ENCODE measurements around the gene PDGFD.

PDGFD gene

DNA sequence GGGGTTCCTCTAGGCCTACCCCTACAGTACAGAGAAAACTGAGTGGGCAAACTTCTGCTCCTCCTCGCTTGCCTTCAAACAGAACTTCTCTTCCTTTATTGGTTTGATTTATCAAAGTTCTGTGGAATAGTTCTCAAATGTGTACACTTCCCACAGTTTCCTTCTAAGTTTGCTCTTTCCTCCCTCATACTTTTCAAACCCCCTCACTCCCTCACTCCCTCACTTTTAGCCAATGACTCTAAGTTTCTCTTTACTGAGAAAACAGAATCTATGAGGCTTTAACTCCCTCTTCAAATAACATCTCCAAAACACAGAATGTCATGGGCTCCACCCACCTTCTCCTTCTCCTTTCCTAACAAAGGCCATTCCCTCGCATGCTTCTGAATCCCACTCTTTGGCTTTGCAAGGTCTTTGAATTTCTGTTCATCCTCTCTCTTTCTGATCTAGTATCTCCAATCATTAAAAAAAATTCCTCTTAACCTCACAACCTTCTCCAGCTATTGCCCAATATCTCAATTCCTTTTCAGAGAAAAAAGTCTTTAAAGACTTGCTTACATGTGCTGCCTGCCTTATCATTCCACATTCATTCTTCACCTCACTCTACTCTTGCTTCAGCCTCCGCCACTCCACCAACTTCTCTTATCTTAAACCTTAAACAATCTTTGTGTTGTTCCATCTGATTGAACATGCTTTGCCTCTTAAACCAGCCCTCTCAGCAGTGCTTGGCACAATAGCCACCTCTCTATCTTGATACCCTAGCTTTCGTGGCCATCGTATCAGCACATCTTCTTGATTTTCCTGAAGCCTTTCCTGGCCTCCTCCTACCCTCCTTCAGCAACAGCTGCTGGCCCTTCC, 70.3 kb downstream of the PDGFD start:
- no peak for DNase-seq (ENCODE audit: low spot score)

- DNase-seq (ENCODE audit: low spot score), result no peak
Observed at GRCh38 chr11:104092744-104093143, 71.2 kb downstream of the PDGFD start.

DNA sequence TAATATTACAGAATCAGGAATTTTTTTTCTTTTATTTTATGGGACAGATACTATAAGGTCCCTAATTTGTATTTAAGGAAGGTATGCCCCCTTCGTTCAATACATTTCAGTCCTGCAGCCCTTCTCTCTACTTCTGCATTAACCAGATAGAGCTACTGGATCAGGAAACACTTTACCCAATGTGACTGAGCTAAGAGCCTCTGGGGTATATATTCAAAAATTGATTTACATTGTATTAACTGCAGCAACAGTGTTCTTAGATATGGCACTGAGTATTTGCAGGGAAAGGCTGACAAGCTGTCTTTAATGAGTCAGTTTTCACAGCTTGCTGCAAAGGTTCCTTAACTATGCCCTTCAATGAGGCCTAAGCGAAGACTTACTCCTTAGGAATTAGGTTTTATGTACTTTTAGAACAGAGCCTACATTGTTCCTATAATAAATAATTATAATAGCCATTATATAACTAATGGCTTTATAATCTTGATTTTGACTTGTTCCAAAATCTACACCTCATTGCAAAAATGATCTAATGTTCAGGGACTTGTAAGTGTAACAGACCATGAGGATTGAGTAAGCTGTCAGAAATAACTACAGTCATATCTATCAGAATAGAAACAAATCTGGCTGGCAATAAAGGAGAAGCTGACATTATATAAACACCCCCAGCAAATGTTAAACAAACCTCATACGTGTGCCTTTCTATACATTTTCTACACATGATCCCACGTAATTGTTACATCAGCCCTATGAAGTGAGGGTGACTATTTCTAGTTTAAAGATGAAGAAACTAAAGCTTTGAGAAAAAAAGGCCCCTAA, 72.5 kb downstream of the PDGFD start:
- no peak for DNase-seq (ENCODE audit: low spot score)

- DNase-seq (ENCODE audit: low spot score), result no peak
Observed at GRCh38 chr11:104090767-104091166, 73.2 kb downstream of the PDGFD start.

DNA sequence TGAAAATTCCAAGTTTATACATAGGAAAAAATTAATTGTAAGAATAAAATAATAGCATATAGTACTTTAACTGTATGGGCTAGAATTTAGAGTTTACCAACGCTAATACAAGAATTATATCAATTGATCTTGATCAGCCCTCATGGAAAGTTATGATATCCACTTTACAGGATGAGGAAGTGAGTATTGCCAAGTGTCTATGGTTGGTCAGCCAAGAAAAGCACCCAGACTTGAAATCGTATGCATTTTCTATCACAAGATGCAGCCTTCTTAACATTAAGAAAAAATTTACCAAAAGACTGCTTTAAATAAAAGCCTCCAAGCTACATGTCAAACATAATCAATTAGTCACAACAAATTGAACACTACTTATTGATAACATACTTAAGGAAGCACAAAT, 74.5 kb downstream of the PDGFD start:
- no peak for DNase-seq (ENCODE audit: low spot score)

- no peak for DNase-seq (ENCODE audit: low spot score)
Observed at GRCh38 chr11:104086621-104087020, 77.3 kb downstream of the PDGFD start.

DNA sequence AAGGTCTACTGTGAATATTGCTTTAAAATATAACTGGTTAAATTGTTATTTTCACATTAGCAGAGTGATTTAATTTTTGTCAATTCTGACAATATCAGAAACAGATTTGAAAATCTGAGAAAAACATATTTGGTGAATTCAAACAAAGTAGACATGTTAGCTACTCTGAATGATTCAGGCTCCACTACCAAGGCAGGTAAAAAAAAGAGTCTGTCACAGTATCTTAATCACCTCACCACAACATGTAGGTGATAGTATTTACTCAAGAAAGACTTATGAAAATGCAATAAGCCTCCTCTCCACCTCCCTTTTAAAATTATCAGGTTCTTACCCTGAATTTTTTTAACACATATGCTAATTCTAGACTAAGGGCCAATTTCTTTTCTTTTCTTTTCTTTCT, 85.0 kb downstream of the PDGFD start:
- no peak for DNase-seq (ENCODE audit: low spot score)

GRCh38 chr11:104078245-104078644, 85.7 kb downstream of the PDGFD start:
- no peak for DNase-seq (ENCODE audit: low spot score)

DNA sequence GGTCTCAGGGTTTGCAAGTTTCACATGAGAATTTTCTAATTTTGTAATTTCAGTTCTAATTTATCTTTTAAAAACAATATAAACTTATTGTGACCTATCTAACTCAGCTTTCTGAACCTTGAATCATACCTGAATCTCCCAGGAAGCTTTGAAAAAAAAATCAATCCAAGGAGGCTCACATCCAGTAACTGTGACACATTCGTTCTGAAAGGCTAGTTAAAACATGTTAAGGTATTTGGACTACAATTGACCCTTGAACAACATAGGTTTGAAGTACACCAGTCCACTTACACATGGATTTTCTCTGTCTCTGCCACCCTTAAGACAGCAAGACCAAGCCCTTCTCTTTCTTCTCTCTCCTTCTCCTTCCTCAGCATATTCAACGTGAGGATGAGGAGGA, 87.5 kb downstream of the PDGFD start:
- DNase-seq (ENCODE audit: low spot score), result no peak

- DNase-seq (ENCODE audit: low spot score), result no peak
Observed at GRCh38 chr11:104075706-104076105, 88.2 kb downstream of the PDGFD start.

GRCh38 chr11:104075091-104075490, 88.9 kb downstream of the PDGFD start:
- no peak for DNase-seq (ENCODE audit: low spot score)

- peak; percentile 7 for DNase-seq (ENCODE audit: low spot score)
Observed at GRCh38 chr11:104073950-104074705, 89.8 kb downstream of the PDGFD start.

GRCh38 chr11:104067534-104067933, 96.4 kb downstream of the PDGFD start:
- DNase-seq (ENCODE audit: low spot score), result no peak

- DNase-seq (ENCODE audit: low spot score), result no peak
Observed at GRCh38 chr11:104064034-104064630, 99.8 kb downstream of the PDGFD start.

GRCh38 chr11:104061853-104062521, 102.0 kb downstream of the PDGFD start:
- DNase-seq (ENCODE audit: low spot score), result no peak

DNA sequence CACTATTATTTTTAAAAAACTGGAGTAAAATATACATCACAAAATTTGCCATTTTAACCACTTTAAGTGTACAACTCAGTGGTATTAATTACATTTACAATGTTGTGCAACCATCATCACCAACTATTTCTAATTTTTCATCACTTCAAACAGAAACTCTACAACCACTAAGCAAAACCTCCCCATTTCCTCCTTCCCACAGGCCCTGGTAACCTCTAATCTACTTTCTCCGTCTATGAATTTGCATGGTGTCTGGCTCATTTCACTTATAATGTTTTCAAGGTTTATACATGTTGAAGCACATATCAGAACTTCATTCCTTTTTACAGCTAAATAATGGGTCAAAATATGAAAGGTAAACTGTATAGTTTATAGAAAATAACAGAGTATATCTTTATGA, 103.1 kb downstream of the PDGFD start:
- DNase-seq (ENCODE audit: low spot score), result no peak

DNA sequence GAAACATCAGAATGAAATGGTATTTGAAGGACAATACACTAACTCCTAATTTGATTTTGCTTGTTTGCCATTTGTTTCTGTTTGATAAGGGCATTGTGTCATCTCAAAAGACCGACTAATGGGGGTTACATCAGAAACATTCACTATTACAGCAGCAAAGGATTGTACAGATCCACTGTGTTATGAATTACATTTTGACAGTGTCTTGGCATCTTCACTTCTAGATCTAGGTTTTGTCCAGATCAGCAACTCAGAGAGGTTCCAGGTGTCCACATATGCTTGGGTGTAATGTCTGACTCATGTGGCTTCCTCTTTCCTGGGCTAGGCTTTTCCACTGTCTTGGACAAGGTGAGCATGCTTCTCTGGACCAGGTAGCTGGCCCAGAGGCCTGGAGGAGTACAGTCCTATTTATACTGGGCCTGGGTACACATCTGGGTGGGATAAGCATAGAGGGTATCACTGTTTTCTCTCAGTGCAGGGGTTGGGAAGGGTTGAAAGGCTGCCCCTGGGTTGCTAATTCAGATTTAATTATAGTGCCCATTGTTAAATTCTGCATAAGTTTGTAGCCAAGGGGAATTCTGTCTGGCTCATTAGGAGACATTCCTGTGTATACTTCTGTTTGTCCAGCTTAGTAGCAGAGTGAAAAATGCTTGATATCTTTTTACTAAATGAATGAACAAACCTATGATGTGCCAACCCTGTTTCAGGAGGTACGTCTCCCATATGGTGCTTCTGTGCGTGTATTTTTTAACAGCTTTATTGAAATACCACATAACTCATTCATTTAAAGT, 103.7 kb downstream of the PDGFD start:
- DNase-seq (ENCODE audit: low spot score), result no peak

- DNase-seq (ENCODE audit: low spot score), result no peak
Observed at GRCh38 chr11:104058680-104059079, 105.3 kb downstream of the PDGFD start.

DNA sequence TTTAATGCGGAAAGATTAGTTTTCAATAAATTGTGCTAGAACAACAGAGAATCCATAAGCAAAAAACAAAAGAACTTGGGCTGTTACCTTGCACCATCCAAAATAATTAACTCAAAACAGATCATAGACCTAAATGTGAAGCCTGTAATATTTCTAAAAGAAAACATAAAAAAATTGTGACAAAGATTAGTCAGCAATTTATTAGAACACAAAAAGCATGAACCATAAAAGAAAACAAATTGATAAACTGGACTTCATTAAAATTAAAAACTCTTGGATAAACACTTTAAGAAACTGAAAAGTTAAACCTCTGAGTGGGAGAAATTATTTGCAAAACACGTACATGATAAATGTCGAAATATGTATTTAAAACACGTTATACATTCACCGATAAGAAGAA, 106.0 kb downstream of the PDGFD start:
- no peak for DNase-seq (ENCODE audit: low spot score)

- no peak for DNase-seq (ENCODE audit: low spot score)
Observed at GRCh38 chr11:104055596-104055995, 108.4 kb downstream of the PDGFD start.
